SK-N-SH treated with all-trans-retinoic acid at 6 μM for 48 hours (cell line): Measurements from ENCODE around the gene INO80B.

Source experiments
- ARNTL ChIP-seq: fragments of 450-650 bp; formaldehyde crosslinking; IDR thresholded peaks from 2 replicates; pipeline ENCODE4 v1.5.0; 2020; ENCODE audit warnings: low read depth, mild to moderate bottlenecking, moderate library complexity, borderline replicate concordance
- CREB5 ChIP-seq: fragments of 250-450 bp; sonication (Bioruptor Pico); IDR thresholded peaks from 2 replicates; pipeline ENCODE4 v1.5.1; 2020; ENCODE audit warnings: low read depth, mild to moderate bottlenecking, moderate library complexity
- OSR1 ChIP-seq: fragments of 250-450 bp; sonication (Bioruptor Pico); IDR thresholded peaks from 2 replicates; pipeline ENCODE4 v1.8.0; 2022; ENCODE audit warnings: moderate library complexity, mild to moderate bottlenecking, inconsistent platforms
- PPARA ChIP-seq: fragments of 250-450 bp; sonication (Bioruptor Pico); IDR thresholded peaks from 2 replicates; pipeline ENCODE4 v1.5.0; 2020; ENCODE audit warnings: mild to moderate bottlenecking, borderline replicate concordance
- SNAI2 ChIP-seq: fragments of 250-450 bp; sonication (Bioruptor Pico); IDR thresholded peaks from 2 replicates; pipeline ENCODE4 v1.5.0; 2020; ENCODE audit warnings: mild to moderate bottlenecking, moderate library complexity
- TOX ChIP-seq: fragments of 250-450 bp; sonication (Bioruptor Pico); IDR thresholded peaks from 2 replicates; pipeline ENCODE4 v1.8.0; 2021; ENCODE audit warnings: mild to moderate bottlenecking, moderate library complexity, borderline replicate concordance
- ZC3H10 ChIP-seq: fragments of 250-450 bp; sonication (Bioruptor Pico); IDR thresholded peaks from 2 replicates; pipeline ENCODE4 v1.5.1; 2021; ENCODE audit warnings: mild to moderate bottlenecking, moderate library complexity
- ZFP3 ChIP-seq: fragments of 250-450 bp; sonication (Bioruptor Pico); IDR thresholded peaks from 2 replicates; pipeline ENCODE4 v1.5.0; 2020; ENCODE audit warnings: mild to moderate bottlenecking, moderate library complexity
- ZFP30 ChIP-seq: fragments of 450-650 bp; formaldehyde crosslinking; IDR thresholded peaks from 2 replicates; pipeline ENCODE4 v1.5.0; 2022; ENCODE audit warnings: mild to moderate bottlenecking, moderate library complexity

GRCh38 chr2:74419345-74419744 is 35.5 kb upstream of the INO80B start:
- TF ChIP-seq TOX (CRISPR knock-in tag): no peak
- TF ChIP-seq ZC3H10 (CRISPR knock-in tag): no peak
- TF ChIP-seq OSR1: no peak
- no peak for TF ChIP-seq ZFP30 (CRISPR knock-in tag)
- TF ChIP-seq ZFP3 (CRISPR knock-in tag): no peak
- no peak for TF ChIP-seq CREB5
- TF ChIP-seq SNAI2 (CRISPR knock-in tag): no peak
- TF ChIP-seq ARNTL (CRISPR knock-in tag): no peak
- no peak for TF ChIP-seq PPARA (CRISPR knock-in tag)
